Spleen (tissue), 7 donors: ENCODE data around the gene FAM193A.

Source experiments
- CTCF ChIP-seq, 11 experiments: fragments of 200-600 bp in 7 of 11; fragments of 450-650 bp in 4 of 11; sonication (generic) in 4 of 11; IDR thresholded peaks in 8 of 11; conservative IDR thresholded peaks in 3 of 11; 1 replicate in 7 of 11; 2 replicates in 4 of 11; pipeline versions ENCODE4 v1.4.0 to v1.8.0; 2016 to 2021; ENCODE audit warnings: antibody characterized with exemption in 11 of 11, inconsistent platforms in 4 of 11, mild to moderate bottlenecking in 1 of 11
- POLR2AphosphoS5 ChIP-seq, 3 donors: sonication (generic); formaldehyde crosslinking; IDR thresholded peaks; one replicate each; pipeline ENCODE4 v1.5.1; 2017; ENCODE audit warnings: antibody characterized with exemption in 3 of 3
- donor health status: DM: no; HTN: no; CAD: no; lungs with moderate emphysema.
- donor health status: DM: no; HTN: no; CAD: no.
- donor health status: DM: no; HTN: no; CAD: no.

- no peak for TF ChIP-seq CTCF (IDR thresholded peaks at IDR 0.05 in 8 of 11, conservative IDR thresholded peaks at IDR 0.05 in 3 of 11)
- TF ChIP-seq POLR2AphosphoS5 (IDR thresholded peaks at IDR 0.05) = no peak
Measured at GRCh38 chr4:2621419-2621818, 85.0 kb downstream of the FAM193A start.
